ENCODE results near the gene HACE1.
"Not testable (repeated sequence)": the region's sequence is repeated elsewhere in the genome, so short reads cannot be mapped to it uniquely, and the experiment has no call there.

Gene HACE1

GRCh38 chr6:104828478-104828877 is 31.2 kb downstream of the HACE1 start:
- DNase-seq, result no peak

- not testable (repeated sequence) for DNase-seq
These were observed 38.9 kb downstream of the HACE1 start for GRCh38 chr6:104820820-104821219.

GRCh38 chr6:104816125-104816524 is 43.6 kb downstream of the HACE1 start:
- DNase-seq, result no peak

- DNase-seq, result no peak
These were observed 45.0 kb downstream of the HACE1 start for GRCh38 chr6:104814743-104815142.

- no peak for DNase-seq
These were observed 46.2 kb downstream of the HACE1 start for GRCh38 chr6:104813552-104813951.

- DNase-seq, result no peak
These were observed 50.6 kb downstream of the HACE1 start for GRCh38 chr6:104809116-104809515.

- not testable (repeated sequence) for DNase-seq
These were observed 54.4 kb downstream of the HACE1 start for GRCh38 chr6:104805335-104805734.

- no peak for DNase-seq
These were observed 60.5 kb downstream of the HACE1 start for GRCh38 chr6:104799134-104799657.

GRCh38 chr6:104796031-104796785 is 63.5 kb downstream of the HACE1 start:
- no peak for DNase-seq

GRCh38 chr6:104795363-104795762 is 64.4 kb downstream of the HACE1 start:
- no peak for DNase-seq

GRCh38 chr6:104789770-104790190 is 69.9 kb downstream of the HACE1 start:
- DNase-seq, result peak; percentile 77

- DNase-seq, result peak; percentile 26
These were observed 71.3 kb downstream of the HACE1 start for GRCh38 chr6:104788400-104788799.

- DNase-seq, result no peak
These were observed 72.4 kb downstream of the HACE1 start for GRCh38 chr6:104787305-104787704.

- peak; percentile 69 for DNase-seq
These were observed 74.8 kb downstream of the HACE1 start for GRCh38 chr6:104784884-104785283.

GRCh38 chr6:104771258-104771832 is 88.4 kb downstream of the HACE1 start:
- peak; percentile 46 for DNase-seq

- DNase-seq, result no peak
These were observed 90.8 kb downstream of the HACE1 start for GRCh38 chr6:104768906-104769305.

GRCh38 chr6:104766595-104766994 is 93.1 kb downstream of the HACE1 start:
- DNase-seq, result no peak

GRCh38 chr6:104754788-104755409 is 104.8 kb downstream of the HACE1 start:
- DNase-seq, result no peak

GRCh38 chr6:104753251-104753650 is 106.5 kb downstream of the HACE1 start:
- DNase-seq, result no peak

GRCh38 chr6:104750449-104750848 is 109.3 kb downstream of the HACE1 start:
- DNase-seq, result no peak

GRCh38 chr6:104739124-104739523 is 120.6 kb downstream of the HACE1 start:
- not testable (repeated sequence) for DNase-seq

- DNase-seq, result not testable (repeated sequence)
These were observed 122.2 kb downstream of the HACE1 start for GRCh38 chr6:104737567-104737966.

GRCh38 chr6:104736545-104736944 is 123.2 kb downstream of the HACE1 start:
- DNase-seq, result no peak

- DNase-seq, result no peak
These were observed 129.3 kb downstream of the HACE1 start for GRCh38 chr6:104730450-104730849.

Measured in fibroblast of skin of right biceps (primary cell).